H1 (cell line): ENCODE measurements around the gene TWIST1.

ENCODE experiments used
- CTCF ChIP-seq, 3 experiments: IDR thresholded peaks; 1 replicate in 2 of 3; 2 replicates in 1 of 3; pipeline versions ENCODE4 v1.5.1 to v1.6.1; 2011; ENCODE audit warnings: low read length in 3 of 3, mild to moderate bottlenecking in 3 of 3, inconsistent platforms in 2 of 3, low read depth in 1 of 3, moderate library complexity in 1 of 3; ENCODE audit not compliant: insufficient read depth in 1 of 3; ENCODE audit errors: control extremely low read depth in 1 of 3
- EGR1 ChIP-seq: IDR thresholded peaks from 2 replicates; pipeline ENCODE4 v1.6.1; 2011; ENCODE audit warnings: low read depth, low read length, borderline replicate concordance
- EZH2 ChIP-seq: fragments of 200-600 bp; sonication (generic); IDR thresholded peaks from 2 replicates; pipeline ENCODE4 v1.7.1; 2012; ENCODE audit warnings: low read depth, mild to moderate bottlenecking, moderate library complexity, low read length, inconsistent platforms; ENCODE audit not compliant: severe bottlenecking
- HDAC2 ChIP-seq, 2 experiments: fragments of 300-600 bp in 1 of 2; sonication (generic) in 1 of 2; IDR thresholded peaks; 2 replicates each; pipeline ENCODE4 v1.6.1; 2011 to 2012; ENCODE audit warnings: low read depth in 2 of 2, low read length in 2 of 2, mild to moderate bottlenecking in 2 of 2, moderate library complexity in 2 of 2, borderline replicate concordance in 1 of 2, inconsistent platforms in 1 of 2
- USF2 ChIP-seq: IDR thresholded peaks from 2 replicates; pipeline ENCODE4 v1.6.1; 2011; ENCODE audit warnings: low read length, improper control_type of control experiment

- TF ChIP-seq CTCF (IDR thresholded peaks at IDR 0.05; ENCODE audit: control extremely low read depth in 1 of 3, insufficient read depth in 1 of 3, low read depth in 1 of 3, low read length in 3 of 3) (no peak), USF2 (peak; percentile 67), EGR1 (no peak), EZH2 (peak; percentile 65), HDAC2 (IDR thresholded peaks at IDR 0.05; ENCODE audit: borderline replicate concordance in 1 of 2, low read depth in 2 of 2, low read length in 2 of 2) (no peak)
Measured at GRCh38 chr7:19118636-19119371, 1.4 kb upstream of the TWIST1 start.
